Erythroblast (primary cell): ENCODE data around the gene MLIP.

Source experiments
- GATA1 ChIP-seq: IDR thresholded peaks from 2 replicates; pipeline ENCODE4 v1.6.1; 2011; ENCODE audit warnings: low read depth, mild to moderate bottlenecking, control low read depth, low read length, moderate library complexity
- POLR2A ChIP-seq: IDR thresholded peaks from 2 replicates; pipeline ENCODE4 v1.6.1; 2011; ENCODE audit warnings: mild to moderate bottlenecking, low read length

- TF ChIP-seq POLR2A = no peak
- no peak for TF ChIP-seq GATA1
Observed at GRCh38 chr6:54188846-54189245, 77.6 kb downstream of the MLIP start.
